Stimulated activated CD4-positive, alpha-beta T cell treated with anti-CD3 and anti-CD28 coated beads, Interleukin-1b, Interleukin-23, amount 100 ng/mL, for 4 hours (primary cell): Measurements from ENCODE around the gene S100Z.

Source experiments
- DNase-seq, 2 donors: peaks; one replicate each; pipeline ENCODE4 v3.0.0-alpha.2; 2020; ENCODE audit warnings: low read depth in 2 of 2

The S100Z gene

DNA sequence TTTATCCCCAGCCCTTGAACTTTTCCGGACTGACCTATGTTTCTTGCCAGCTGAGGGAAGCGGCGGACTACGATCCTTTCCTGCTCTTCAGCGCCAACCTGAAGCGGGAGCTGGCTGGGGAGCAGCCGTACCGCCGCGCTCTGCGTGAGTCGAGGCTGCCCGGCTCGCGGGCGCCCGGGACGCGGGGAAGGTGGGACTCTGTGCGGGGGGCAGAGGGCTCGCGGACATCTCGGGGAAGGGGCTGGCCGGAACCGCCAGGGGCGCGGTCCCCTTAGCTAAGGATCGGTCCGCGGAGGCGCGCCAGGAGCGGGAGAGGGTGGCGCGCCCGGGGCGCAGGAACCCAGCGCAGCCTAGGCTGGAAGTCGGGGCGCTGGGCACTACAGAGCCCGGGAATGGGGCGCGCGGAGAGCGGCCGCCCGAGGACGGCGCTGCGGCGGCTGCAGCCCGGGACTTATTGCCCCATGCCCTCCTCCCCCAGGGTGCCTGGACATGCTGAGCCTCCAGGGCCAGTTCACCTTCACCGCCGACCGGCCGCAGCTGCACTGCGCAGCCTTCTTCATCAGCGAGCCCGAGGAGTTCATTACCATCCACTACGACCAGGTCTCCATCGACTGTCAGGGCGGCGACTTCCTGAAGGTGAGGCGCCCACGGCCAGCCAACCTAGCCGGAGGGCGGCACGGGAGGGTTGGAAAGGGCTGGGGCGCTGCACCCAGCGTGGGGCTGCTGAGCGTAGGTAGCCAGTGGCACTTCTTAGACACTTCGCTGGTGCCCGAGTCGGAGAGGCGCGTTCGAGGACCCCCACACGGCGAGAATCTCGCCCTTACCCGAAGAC is 104.0 kb downstream of the S100Z start:
- DNase-seq = no peak

DNA sequence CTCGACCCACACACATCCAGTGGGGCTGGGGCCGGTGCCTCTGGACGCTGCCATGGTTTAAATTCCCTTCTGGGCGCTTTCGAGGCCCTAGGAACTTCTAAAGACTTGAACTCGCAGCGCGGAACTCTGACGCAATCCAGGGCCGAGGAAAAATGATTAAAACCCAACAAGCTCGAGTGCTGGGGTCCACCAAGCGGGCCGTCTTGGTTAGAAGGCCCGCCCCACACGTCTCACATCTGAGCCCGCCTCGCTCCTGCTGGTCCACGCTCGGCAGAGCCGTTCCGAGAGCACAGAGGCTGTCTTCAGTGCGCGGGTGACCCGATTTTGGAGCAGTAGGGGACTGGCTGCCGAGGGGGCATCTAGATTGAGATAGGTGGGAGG is 104.6 kb downstream of the S100Z start:
- DNase-seq = no peak

DNA sequence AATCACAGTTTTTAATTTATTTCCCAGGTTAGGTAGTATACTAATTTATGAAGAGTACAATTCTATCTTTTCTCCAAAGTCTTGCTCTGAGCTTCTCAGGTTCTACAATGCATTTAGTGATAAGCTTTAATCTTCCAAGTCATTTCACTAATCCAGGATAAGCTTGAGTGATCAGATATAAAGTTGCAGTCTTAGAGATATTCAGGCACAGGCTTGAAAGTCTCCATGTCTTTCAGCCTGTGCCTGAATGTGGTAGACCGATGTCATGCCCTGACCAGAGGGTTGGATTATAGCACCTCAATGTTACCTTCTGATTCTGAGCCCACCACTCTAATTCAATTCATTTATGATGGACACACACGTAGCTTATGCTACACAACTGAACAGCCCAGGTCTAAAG is 106.2 kb downstream of the S100Z start:
- no peak for DNase-seq

DNA sequence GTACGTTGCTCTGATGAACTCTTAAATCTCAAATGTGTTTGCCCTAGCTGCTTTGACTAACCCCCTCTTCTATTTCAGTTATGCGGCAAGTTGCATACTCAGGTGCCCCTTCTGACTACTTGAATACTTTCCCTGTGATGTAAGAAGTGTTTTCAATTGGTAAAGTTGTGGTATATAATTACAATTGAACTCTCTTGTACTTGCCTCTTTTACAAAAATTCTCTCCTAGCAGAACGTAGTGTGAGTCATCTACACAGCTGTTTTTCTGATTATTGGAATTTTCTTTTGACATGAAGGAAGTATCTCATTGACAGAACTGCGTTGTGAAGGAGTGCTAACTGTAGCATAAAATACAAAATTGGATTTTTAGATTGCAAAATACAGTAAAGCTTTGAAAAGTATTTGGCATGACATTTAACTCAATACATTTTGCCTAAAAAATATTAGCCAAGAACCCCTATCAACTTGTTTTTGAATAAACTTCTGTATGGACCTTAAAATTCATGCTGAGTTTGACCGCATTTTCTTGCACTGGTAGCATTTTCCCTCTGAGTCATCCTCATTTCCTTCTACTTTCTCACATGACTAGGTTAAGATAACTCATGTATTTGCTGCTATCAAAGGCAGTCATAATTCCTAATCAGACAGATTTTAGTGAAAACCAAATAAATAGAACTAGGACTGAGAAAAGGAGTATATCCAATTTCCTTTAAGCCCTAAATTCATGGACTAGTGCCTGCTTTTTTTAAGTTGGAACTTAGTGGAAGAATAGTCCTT is 109.4 kb downstream of the S100Z start:
- no peak for DNase-seq

DNA sequence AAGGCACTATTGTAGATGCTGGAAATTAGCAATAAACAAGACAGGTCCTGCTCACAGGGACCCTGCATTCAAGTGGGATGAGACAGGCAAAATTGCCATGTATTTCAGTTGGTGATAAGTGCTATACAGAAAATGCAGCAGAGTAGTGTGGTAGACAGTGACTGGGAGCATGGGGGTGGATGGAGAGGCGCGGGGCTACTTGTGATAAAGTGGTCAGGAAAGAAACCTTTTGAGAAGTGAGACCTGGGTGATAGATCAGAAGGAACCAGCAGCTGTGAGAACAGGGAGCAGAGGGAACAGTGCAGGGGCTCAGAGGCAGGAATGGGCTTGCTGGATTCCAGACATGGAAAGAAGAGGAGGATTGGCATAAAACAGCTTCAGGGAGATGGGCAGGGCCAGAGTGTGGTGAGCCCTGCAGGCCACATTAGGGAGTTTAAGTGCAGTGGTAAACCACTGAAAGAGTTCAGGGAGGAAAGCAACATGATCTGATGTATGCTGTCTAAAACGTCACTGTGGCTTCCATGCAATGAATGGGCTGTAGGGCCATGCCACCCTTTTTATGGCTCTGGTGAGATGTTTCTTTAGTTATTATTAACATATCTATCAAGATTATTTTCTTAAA is 110.3 kb downstream of the S100Z start:
- no peak for DNase-seq

DNA sequence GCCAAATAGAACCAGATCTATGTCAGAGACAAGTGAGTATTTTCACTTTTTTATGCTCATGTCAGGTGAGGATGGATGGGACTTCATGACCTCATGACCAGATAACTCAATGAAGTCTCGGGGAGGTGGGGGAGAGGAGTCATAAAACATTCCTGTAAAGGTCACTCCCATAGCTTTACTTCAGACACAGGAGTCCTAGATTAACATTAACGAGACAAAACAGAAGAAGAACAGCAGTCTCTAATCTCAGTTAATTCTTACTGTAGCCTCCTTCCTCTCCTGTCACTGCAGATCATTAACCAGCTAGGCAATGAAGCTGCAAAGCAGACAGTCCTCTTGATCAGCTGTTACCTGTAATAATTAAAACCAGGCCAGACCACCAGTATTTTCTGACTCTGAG is 114.2 kb downstream of the S100Z start:
- DNase-seq = no peak
